HepG2 (cell line): ENCODE data around the gene SFI1. TPM values are rescaled to one million over a fixed set of nuclear protein-coding genes. Genes with fewer than 3 reads are reported as not detected.

ENCODE experiments used
- BHLHE40 ChIP-seq: IDR thresholded peaks from 2 replicates; pipeline ENCODE4 v1.6.1; 2011; ENCODE audit warnings: low read length, improper control_type of control experiment
- DNMT1 ChIP-seq: sonication (generic); formaldehyde crosslinking; IDR thresholded peaks from 2 replicates; pipeline ENCODE4 v1.5.1; 2020; ENCODE audit warnings: mild to moderate bottlenecking, missing genetic modification reagents
- FOSL2 ChIP-seq: sonication (generic); formaldehyde crosslinking; IDR thresholded peaks from 2 replicates; pipeline ENCODE4 v1.4.0; 2020; ENCODE audit warnings: missing genetic modification reagents
- HHEX ChIP-seq: IDR thresholded peaks from 2 replicates; pipeline ENCODE4 v1.6.1; 2016; ENCODE audit warnings: control low read depth
- HMGA1 ChIP-seq: sonication (generic); formaldehyde crosslinking; conservative IDR thresholded peaks from 2 replicates; pipeline ENCODE4 v1.4.0; 2020; ENCODE audit warnings: missing genetic modification reagents
- MYC ChIP-seq: sonication (generic); formaldehyde crosslinking; IDR thresholded peaks from 2 replicates; pipeline ENCODE4 v1.9.0; 2021; ENCODE audit warnings: missing genetic modification reagents, borderline replicate concordance
- SIX1 ChIP-seq: sonication (generic); formaldehyde crosslinking; IDR thresholded peaks from 2 replicates; pipeline ENCODE4 v1.4.0; 2020; ENCODE audit warnings: missing genetic modification reagents, borderline replicate concordance
- SP5 ChIP-seq: IDR thresholded peaks from 2 replicates; pipeline ENCODE4 v1.6.1; 2016; ENCODE audit warnings: low read depth, borderline replicate concordance
- ZBTB3 ChIP-seq: sonication (generic); formaldehyde crosslinking; IDR thresholded peaks from 2 replicates; pipeline ENCODE4 v1.4.0; 2020; ENCODE audit warnings: low read depth, mild to moderate bottlenecking, moderate library complexity, missing genetic modification reagents, borderline replicate concordance
- ZC3H13 ChIP-seq: sonication (generic); formaldehyde crosslinking; IDR thresholded peaks from 2 replicates; pipeline ENCODE4 v1.8.1; 2023; ENCODE audit warnings: mild to moderate bottlenecking, missing genetic modification reagents, moderate library complexity
- ZFP37 ChIP-seq: sonication (generic); formaldehyde crosslinking; IDR thresholded peaks from 2 replicates; pipeline ENCODE4 v1.4.0; 2020; ENCODE audit warnings: missing genetic modification reagents, borderline replicate concordance
- ZFYVE20 ChIP-seq: sonication (generic); formaldehyde crosslinking; IDR thresholded peaks from 2 replicates; pipeline ENCODE4 v1.8.0; 2023; ENCODE audit warnings: low read depth, mild to moderate bottlenecking, moderate library complexity, missing genetic modification reagents, borderline replicate concordance
- ZMYM3 ChIP-seq: sonication (generic); formaldehyde crosslinking; IDR thresholded peaks from 2 replicates; pipeline ENCODE4 v1.5.1; 2020; ENCODE audit warnings: mild to moderate bottlenecking, missing genetic modification reagents
- ZNF180 ChIP-seq: sonication (generic); formaldehyde crosslinking; IDR thresholded peaks from 2 replicates; pipeline ENCODE4 v1.4.0; 2020; ENCODE audit warnings: low read depth, missing genetic modification reagents, borderline replicate concordance
- ZNF3 ChIP-seq: IDR thresholded peaks from 2 replicates; pipeline ENCODE4 v1.7.0; 2017; ENCODE audit warnings: inconsistent platforms
- ZNF558 ChIP-seq: sonication (generic); formaldehyde crosslinking; IDR thresholded peaks from 2 replicates; pipeline ENCODE4 v1.9.0; 2022; ENCODE audit warnings: mild to moderate bottlenecking, missing genetic modification reagents, borderline replicate concordance
- ZNF792 ChIP-seq: IDR thresholded peaks from 2 replicates; pipeline ENCODE4 v1.6.1; 2016
- ZNF816 ChIP-seq: sonication (generic); formaldehyde crosslinking; IDR thresholded peaks from 2 replicates; pipeline ENCODE4 v1.8.0; 2022; ENCODE audit warnings: missing genetic modification reagents, mild to moderate bottlenecking, borderline replicate concordance
- polyA plus RNA-seq, 8 experiments: library from polyadenylated mRNA; depleted of rRNA in 3 of 8; stranded (reverse) in 7 of 8; unstranded in 1 of 8; fragments of >200 nt; fragmentation: Illumina TruSeq in 4 of 8; extraction: Trizol in 4 of 8; gene quantifications; 2 replicates each; pipeline versions ENCODE4 v1.2.1 to v1.2.3, GENCODE V29; 2011 to 2016; ENCODE audit warnings: low read depth in 4 of 8, missing spikeins in 1 of 8, mixed read lengths in 1 of 8; ENCODE audit not compliant: insufficient read depth in 1 of 8
- total RNA-seq, 5 experiments: library from RNA; depleted of rRNA; stranded (reverse); fragments of >200 nt; fragmentation: Illumina TruSeq; extraction: Trizol; gene quantifications; 2 replicates each; pipeline ENCODE4 v1.2.3, GENCODE V29; 2016; ENCODE audit warnings: low read depth in 1 of 5
- TF ChIP-seq, protein P1 (sequence below): sonication (generic); formaldehyde crosslinking; IDR thresholded peaks from 2 replicates; pipeline ENCODE4 v1.4.0; 2020; ENCODE audit warnings: missing genetic modification reagents
- TF ChIP-seq, protein P2 (sequence below): sonication (generic); formaldehyde crosslinking; conservative IDR thresholded peaks from 2 replicates; pipeline ENCODE4 v1.8.0; 2022; ENCODE audit warnings: missing genetic modification reagents
- TF ChIP-seq, protein P3 (sequence below): sonication (generic); formaldehyde crosslinking; IDR thresholded peaks from 2 replicates; pipeline ENCODE4 v1.4.0; 2020; ENCODE audit warnings: missing genetic modification reagents, low read depth, mild to moderate bottlenecking, borderline replicate concordance
- TF ChIP-seq, protein P4 (sequence below): sonication (generic); formaldehyde crosslinking; IDR thresholded peaks from 2 replicates; pipeline ENCODE4 v1.9.0; 2022; ENCODE audit warnings: missing genetic modification reagents, mild to moderate bottlenecking, borderline replicate concordance
- TF ChIP-seq, protein P5 (sequence below): fragments of 450-650 bp; IDR thresholded peaks from 2 replicates; pipeline ENCODE4 v1.6.1; 2016

Gene SFI1
- total and polyA plus RNA-seq, 2 of the 13 experiments (the other 11 are each of a cell fraction or from before 2014, with no cell fraction given): 20.5 to 40.1 TPM

DNA sequence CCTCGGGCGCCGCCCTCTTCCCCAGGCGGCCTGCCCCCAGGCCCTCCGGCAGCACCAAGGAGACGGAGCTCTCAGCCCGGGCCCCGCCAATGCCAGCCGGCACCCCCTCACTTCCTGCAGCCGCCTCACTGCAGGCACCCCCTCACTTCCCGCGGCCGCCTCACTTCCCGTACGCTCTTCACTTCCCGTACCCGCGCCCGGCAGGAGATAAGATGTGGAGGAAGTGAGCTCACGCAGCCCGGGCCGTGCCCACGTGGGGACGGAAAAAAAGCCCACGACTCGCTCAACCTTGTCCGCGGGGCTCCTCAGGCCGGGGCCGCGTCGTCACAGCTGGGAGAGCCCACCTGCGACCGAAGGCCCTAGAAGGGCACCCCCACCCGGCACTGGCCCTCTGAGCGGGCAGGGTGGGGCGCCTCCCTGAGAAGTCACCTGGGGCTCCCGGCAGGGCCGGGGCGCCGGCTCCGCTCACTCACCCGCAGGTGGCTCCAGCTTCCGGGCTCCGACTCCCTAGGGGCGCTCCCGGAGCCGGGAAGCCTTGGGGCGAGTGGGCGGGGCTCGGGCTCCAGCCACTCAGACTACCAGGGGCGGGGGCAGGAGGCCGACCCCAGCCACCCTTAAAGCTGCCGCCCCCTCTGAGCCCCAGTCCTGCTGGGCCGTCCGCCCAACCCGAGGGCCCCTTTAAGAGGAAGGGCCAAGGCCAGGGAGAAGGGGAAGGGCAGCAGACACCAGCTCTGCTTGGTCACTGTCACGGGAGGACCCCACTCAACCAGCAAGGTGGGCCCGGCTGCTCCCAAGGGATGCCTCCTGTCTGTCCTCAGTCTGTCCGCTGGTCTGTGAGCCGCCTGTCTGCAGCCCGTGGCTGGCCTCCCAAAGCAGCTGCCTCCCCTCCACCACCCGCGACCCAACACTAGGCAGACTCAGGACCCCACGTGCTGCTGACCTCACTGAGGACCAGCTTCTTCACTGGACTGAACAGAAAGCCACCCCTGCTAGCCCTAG, 134.3 kb downstream of the SFI1 start (continued):
- TF ChIP-seq, protein P1, sequence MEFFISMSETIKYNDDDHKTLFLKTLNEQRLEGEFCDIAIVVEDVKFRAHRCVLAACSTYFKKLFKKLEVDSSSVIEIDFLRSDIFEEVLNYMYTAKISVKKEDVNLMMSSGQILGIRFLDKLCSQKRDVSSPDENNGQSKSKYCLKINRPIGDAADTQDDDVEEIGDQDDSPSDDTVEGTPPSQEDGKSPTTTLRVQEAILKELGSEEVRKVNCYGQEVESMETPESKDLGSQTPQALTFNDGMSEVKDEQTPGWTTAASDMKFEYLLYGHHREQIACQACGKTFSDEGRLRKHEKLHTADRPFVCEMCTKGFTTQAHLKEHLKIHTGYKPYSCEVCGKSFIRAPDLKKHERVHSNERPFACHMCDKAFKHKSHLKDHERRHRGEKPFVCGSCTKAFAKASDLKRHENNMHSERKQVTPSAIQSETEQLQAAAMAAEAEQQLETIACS (CRISPR knock-in tag): no peak
- TF ChIP-seq BHLHE40 (no peak), ZNF816 (CRISPR knock-in tag) (no peak), ZC3H13 (CRISPR knock-in tag) (no peak), HHEX (CRISPR knock-in tag) (no peak), ZFP37 (no peak), SIX1 (CRISPR knock-in tag) (no peak), ZNF792 (CRISPR knock-in tag) (no peak), ZBTB3 (CRISPR knock-in tag) (no peak), ZMYM3 (CRISPR knock-in tag) (no peak), SP5 (CRISPR knock-in tag) (no peak), ZNF558 (CRISPR knock-in tag) (no peak), ZNF3 (no peak), ZFYVE20 (CRISPR knock-in tag) (no peak), FOSL2 (CRISPR knock-in tag) (0 out of 2 replicates have a peak, but pooled peaks have one; percentile 4), MYC (CRISPR knock-in tag) (0 out of 2 replicates have a peak, but pooled peaks have one; percentile 70), DNMT1 (no peak), ZNF180 (CRISPR knock-in tag) (no peak), HMGA1 (CRISPR knock-in tag) (no peak)
- TF ChIP-seq, protein P2, sequence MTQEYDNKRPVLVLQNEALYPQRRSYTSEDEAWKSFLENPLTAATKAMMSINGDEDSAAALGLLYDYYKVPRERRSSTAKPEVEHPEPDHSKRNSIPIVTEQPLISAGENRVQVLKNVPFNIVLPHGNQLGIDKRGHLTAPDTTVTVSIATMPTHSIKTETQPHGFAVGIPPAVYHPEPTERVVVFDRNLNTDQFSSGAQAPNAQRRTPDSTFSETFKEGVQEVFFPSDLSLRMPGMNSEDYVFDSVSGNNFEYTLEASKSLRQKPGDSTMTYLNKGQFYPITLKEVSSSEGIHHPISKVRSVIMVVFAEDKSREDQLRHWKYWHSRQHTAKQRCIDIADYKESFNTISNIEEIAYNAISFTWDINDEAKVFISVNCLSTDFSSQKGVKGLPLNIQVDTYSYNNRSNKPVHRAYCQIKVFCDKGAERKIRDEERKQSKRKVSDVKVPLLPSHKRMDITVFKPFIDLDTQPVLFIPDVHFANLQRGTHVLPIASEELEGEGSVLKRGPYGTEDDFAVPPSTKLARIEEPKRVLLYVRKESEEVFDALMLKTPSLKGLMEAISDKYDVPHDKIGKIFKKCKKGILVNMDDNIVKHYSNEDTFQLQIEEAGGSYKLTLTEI (CRISPR knock-in tag): no peak
- TF ChIP-seq, protein P3, sequence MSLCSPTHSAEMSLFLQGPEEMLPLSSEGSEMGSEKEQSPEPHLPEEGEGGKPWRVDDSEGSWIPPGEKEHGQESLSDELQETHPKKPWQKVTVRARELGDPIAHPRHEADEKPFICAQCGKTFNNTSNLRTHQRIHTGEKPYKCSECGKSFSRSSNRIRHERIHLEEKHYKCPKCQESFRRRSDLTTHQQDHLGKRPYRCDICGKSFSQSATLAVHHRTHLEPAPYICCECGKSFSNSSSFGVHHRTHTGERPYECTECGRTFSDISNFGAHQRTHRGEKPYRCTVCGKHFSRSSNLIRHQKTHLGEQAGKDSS (CRISPR knock-in tag): peak; percentile 46; the same call in 1 of the 2 replicates
- TF ChIP-seq, protein P4, sequence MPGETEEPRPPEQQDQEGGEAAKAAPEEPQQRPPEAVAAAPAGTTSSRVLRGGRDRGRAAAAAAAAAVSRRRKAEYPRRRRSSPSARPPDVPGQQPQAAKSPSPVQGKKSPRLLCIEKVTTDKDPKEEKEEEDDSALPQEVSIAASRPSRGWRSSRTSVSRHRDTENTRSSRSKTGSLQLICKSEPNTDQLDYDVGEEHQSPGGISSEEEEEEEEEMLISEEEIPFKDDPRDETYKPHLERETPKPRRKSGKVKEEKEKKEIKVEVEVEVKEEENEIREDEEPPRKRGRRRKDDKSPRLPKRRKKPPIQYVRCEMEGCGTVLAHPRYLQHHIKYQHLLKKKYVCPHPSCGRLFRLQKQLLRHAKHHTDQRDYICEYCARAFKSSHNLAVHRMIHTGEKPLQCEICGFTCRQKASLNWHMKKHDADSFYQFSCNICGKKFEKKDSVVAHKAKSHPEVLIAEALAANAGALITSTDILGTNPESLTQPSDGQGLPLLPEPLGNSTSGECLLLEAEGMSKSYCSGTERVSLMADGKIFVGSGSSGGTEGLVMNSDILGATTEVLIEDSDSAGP (CRISPR knock-in tag): peak; percentile 100
- TF ChIP-seq, protein P5, sequence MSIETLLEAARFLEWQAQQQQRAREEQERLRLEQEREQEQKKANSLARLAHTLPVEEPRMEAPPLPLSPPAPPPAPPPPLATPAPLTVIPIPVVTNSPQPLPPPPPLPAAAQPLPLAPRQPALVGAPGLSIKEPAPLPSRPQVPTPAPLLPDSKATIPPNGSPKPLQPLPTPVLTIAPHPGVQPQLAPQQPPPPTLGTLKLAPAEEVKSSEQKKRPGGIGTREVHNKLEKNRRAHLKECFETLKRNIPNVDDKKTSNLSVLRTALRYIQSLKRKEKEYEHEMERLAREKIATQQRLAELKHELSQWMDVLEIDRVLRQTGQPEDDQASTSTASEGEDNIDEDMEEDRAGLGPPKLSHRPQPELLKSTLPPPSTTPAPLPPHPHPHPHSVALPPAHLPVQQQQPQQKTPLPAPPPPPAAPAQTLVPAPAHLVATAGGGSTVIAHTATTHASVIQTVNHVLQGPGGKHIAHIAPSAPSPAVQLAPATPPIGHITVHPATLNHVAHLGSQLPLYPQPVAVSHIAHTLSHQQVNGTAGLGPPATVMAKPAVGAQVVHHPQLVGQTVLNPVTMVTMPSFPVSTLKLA: no peak
